NCI-H748 treated with DMSO at 0.1 percent for 48 hours (cell line): ENCODE results near the gene BCLAF1.
"Not testable (repeated sequence)": the region's sequence is repeated elsewhere in the genome, so short reads cannot be mapped to it uniquely, and the experiment has no call there.

Experiments
- DNase-seq: peaks from one replicate; lab custom pipeline; 2025; lab: John Stamatoyannopoulos, UW

The BCLAF1 gene

GRCh38 chr6:136309729-136310311, 20.2 kb upstream of the BCLAF1 start:
- DNase-seq, result no peak

- no peak for DNase-seq
These were observed 19.5 kb upstream of the BCLAF1 start for GRCh38 chr6:136309171-136309570.

GRCh38 chr6:136308469-136308868, 18.8 kb upstream of the BCLAF1 start:
- not testable (repeated sequence) for DNase-seq

GRCh38 chr6:136307351-136307750, 17.7 kb upstream of the BCLAF1 start:
- no peak for DNase-seq

GRCh38 chr6:136306466-136306865, 16.8 kb upstream of the BCLAF1 start:
- DNase-seq, result no peak

GRCh38 chr6:136304410-136304809, 14.8 kb upstream of the BCLAF1 start:
- DNase-seq, result no peak

- DNase-seq, result no peak
These were observed 13.9 kb upstream of the BCLAF1 start for GRCh38 chr6:136303516-136303915.

GRCh38 chr6:136294621-136295020, 5.0 kb upstream of the BCLAF1 start:
- no peak for DNase-seq

- peak; percentile 60 for DNase-seq
These were observed 864 bp upstream of the BCLAF1 start for GRCh38 chr6:136290410-136291010.

GRCh38 chr6:136289327-136289578, 393 bp downstream of the BCLAF1 start:
- peak; percentile 92 for DNase-seq

- DNase-seq, result peak; percentile 68
These were observed 900 bp downstream of the BCLAF1 start for GRCh38 chr6:136288566-136289326.

- DNase-seq, result no peak
These were observed 4.7 kb downstream of the BCLAF1 start for GRCh38 chr6:136284909-136285308.

- no peak for DNase-seq
These were observed 6.7 kb downstream of the BCLAF1 start for GRCh38 chr6:136282906-136283305.

GRCh38 chr6:136280032-136280609, 9.5 kb downstream of the BCLAF1 start:
- DNase-seq, result no peak

- no peak for DNase-seq
These were observed 15.6 kb downstream of the BCLAF1 start for GRCh38 chr6:136274062-136274461.

- no peak for DNase-seq
These were observed 24.5 kb downstream of the BCLAF1 start for GRCh38 chr6:136265101-136265500.

GRCh38 chr6:136262940-136263339, 26.7 kb downstream of the BCLAF1 start:
- DNase-seq, result no peak

- no peak for DNase-seq
These were observed 34.7 kb downstream of the BCLAF1 start for GRCh38 chr6:136254851-136255466.

GRCh38 chr6:136253734-136254133, 35.9 kb downstream of the BCLAF1 start:
- no peak for DNase-seq

GRCh38 chr6:136252441-136252840, 37.2 kb downstream of the BCLAF1 start:
- no peak for DNase-seq

- DNase-seq, result no peak
These were observed 38.3 kb downstream of the BCLAF1 start for GRCh38 chr6:136251394-136251793.

GRCh38 chr6:136250686-136251008, 39.0 kb downstream of the BCLAF1 start:
- no peak for DNase-seq
